ENCODE measurements around the gene GAL3ST2. TPM values are rescaled to one million over a fixed set of nuclear protein-coding genes. Genes with fewer than 3 reads are reported as not detected.

GAL3ST2 gene
- polyA plus RNA-seq, 1 donor from 2014 or later: not detected

GRCh38 chr2:241796209-241796608 lies 19.6 kb downstream of the GAL3ST2 start:
- Histone ChIP-seq H3K4me2 (ENCODE audit: low read length) (no peak overlapping the region), H3K9me3 (ENCODE audit: low read length) (no peaks in the 10 kb centered on the region), H3K36me3 (ENCODE audit: insufficient read depth, low read length) (no peaks in the 10 kb centered on the region), H3K4me3 (ENCODE audit: low read length) (no peak overlapping the region), H2AFZ (ENCODE audit: low read depth, low read length) (no peak overlapping the region), H4K20me1 (ENCODE audit: insufficient read depth) (no peaks in the 10 kb centered on the region), H3K27me3 (ENCODE audit: insufficient read depth, low read depth, low read length) (no peaks in the 10 kb centered on the region), H3F3A (ENCODE audit: insufficient read depth, low read length, poor library complexity, severe bottlenecking) (no peaks in the 10 kb centered on the region), H3K27ac (ENCODE audit: low read length) (no peak overlapping the region), H3K9ac (ENCODE audit: low read length) (no peak overlapping the region), H3K79me2 (replicated peaks; ENCODE audit: insufficient read depth, low read length) (no peaks in the 10 kb centered on the region), H3K9me2 (ENCODE audit: insufficient read depth, low read length) (no peaks in the 10 kb centered on the region)
- no peak for TF ChIP-seq EZH2 (IDR thresholded peaks at IDR 0.05; ENCODE audit: borderline replicate concordance, insufficient read depth, low read length, poor library complexity, severe bottlenecking)
- no peak for TF ChIP-seq TAF1 (IDR thresholded peaks at IDR 0.05; ENCODE audit: low read depth)
- no peak for TF ChIP-seq RAD21 (conservative IDR thresholded peaks at IDR 0.05)
- TF ChIP-seq EP300 (conservative IDR thresholded peaks at IDR 0.05; ENCODE audit: poor library complexity, severe bottlenecking): no peak
- TF ChIP-seq POLR2AphosphoS5 (IDR thresholded peaks at IDR 0.05): no peak
- no peak for TF ChIP-seq SMC3 (conservative IDR thresholded peaks at IDR 0.05; ENCODE audit: poor library complexity)
- TF ChIP-seq, protein P1, sequence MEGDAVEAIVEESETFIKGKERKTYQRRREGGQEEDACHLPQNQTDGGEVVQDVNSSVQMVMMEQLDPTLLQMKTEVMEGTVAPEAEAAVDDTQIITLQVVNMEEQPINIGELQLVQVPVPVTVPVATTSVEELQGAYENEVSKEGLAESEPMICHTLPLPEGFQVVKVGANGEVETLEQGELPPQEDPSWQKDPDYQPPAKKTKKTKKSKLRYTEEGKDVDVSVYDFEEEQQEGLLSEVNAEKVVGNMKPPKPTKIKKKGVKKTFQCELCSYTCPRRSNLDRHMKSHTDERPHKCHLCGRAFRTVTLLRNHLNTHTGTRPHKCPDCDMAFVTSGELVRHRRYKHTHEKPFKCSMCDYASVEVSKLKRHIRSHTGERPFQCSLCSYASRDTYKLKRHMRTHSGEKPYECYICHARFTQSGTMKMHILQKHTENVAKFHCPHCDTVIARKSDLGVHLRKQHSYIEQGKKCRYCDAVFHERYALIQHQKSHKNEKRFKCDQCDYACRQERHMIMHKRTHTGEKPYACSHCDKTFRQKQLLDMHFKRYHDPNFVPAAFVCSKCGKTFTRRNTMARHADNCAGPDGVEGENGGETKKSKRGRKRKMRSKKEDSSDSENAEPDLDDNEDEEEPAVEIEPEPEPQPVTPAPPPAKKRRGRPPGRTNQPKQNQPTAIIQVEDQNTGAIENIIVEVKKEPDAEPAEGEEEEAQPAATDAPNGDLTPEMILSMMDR (IDR thresholded peaks at IDR 0.05; ENCODE audit: poor library complexity, severe bottlenecking): no peak
- TF ChIP-seq REST (IDR thresholded peaks at IDR 0.05; ENCODE audit: borderline replicate concordance): no peak
- TF ChIP-seq MXI1 (conservative IDR thresholded peaks at IDR 0.05; ENCODE audit: poor library complexity, severe bottlenecking): no peak

GRCh38 chr2:241796610-241797138 lies 20.1 kb downstream of the GAL3ST2 start:
- no peaks in the 10 kb centered on the region for H3K36me3 ChIP-seq (ENCODE audit: insufficient read depth, low read length)
- H3K9me3 ChIP-seq (ENCODE audit: low read length): no peaks in the 10 kb centered on the region
- no peaks in the 10 kb centered on the region for H3K79me2 ChIP-seq (replicated peaks; ENCODE audit: insufficient read depth, low read length)
- no peak overlapping the region for H2AFZ ChIP-seq (ENCODE audit: low read depth, low read length)
- TF ChIP-seq, protein P1 (IDR thresholded peaks at IDR 0.05; ENCODE audit: poor library complexity, severe bottlenecking): no peak
- TF ChIP-seq SMC3 (conservative IDR thresholded peaks at IDR 0.05; ENCODE audit: poor library complexity) (no peak), RAD21 (conservative IDR thresholded peaks at IDR 0.05) (no peak), EP300 (conservative IDR thresholded peaks at IDR 0.05; ENCODE audit: poor library complexity, severe bottlenecking) (no peak), POLR2AphosphoS5 (IDR thresholded peaks at IDR 0.05) (no peak), EZH2 (IDR thresholded peaks at IDR 0.05; ENCODE audit: borderline replicate concordance, insufficient read depth, low read length, poor library complexity, severe bottlenecking) (no peak), MXI1 (conservative IDR thresholded peaks at IDR 0.05; ENCODE audit: poor library complexity, severe bottlenecking) (no peak)
- H3K27me3 ChIP-seq (ENCODE audit: insufficient read depth, low read depth, low read length): no peaks in the 10 kb centered on the region
- no peaks in the 10 kb centered on the region for H3F3A ChIP-seq (ENCODE audit: insufficient read depth, low read length, poor library complexity, severe bottlenecking)
- H4K20me1 ChIP-seq (ENCODE audit: insufficient read depth): no peaks in the 10 kb centered on the region
- H3K4me3 ChIP-seq (ENCODE audit: low read length): no peak overlapping the region
- H3K4me2 ChIP-seq (ENCODE audit: low read length): no peak overlapping the region
- H3K27ac ChIP-seq (ENCODE audit: low read length): no peak overlapping the region
- no peaks in the 10 kb centered on the region for H3K9me2 ChIP-seq (ENCODE audit: insufficient read depth, low read length)
- no peak overlapping the region for H3K9ac ChIP-seq (ENCODE audit: low read length)

Measured in neural cell (in vitro differentiated cells).